ENCODE results near the gene GARIN5A. TPM values are rescaled to one million over a fixed set of nuclear protein-coding genes. Genes with fewer than 3 reads are reported as not detected.

The GARIN5A gene
- total and polyA plus RNA-seq, 2 experiments from 2014 or later: 13.3 to 25.0 TPM

DNA sequence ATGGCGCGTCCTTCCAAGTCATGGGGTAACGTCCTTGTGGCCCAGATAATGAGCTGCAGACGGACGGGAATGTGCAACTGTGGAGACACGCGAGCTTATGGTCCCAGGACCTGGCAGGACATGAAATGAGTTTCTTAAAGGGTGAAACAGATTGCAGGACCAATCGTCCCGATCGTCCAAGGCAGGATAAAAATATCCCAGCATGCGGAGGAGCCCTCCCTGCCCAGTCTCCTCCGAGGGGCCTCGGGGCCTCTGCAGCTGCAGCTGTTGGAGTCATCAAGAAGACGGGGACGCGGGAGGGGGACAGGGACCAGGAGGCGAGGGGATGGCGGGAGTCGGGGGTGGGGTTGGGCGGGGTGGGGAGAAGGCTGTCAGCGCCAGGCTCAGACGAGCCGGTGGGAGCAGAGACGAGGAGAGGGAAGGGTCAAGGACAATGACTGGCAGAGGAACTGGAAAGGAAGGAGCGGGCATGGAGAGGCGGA, 14.4 kb upstream of the GARIN5A start:
- Histone ChIP-seq H3K36me3 (ENCODE audit: insufficient read depth) (peaks cover 6% of the 10 kb centered on the region), H3K79me2 (replicated peaks; ENCODE audit: insufficient read depth) (no peaks in the 10 kb centered on the region), H3K27ac (ENCODE audit: low read depth) (no peak overlapping the region), H3K27me3 (ENCODE audit: insufficient read depth) (peaks cover 93% of the 10 kb centered on the region), H2AFZ (no peak overlapping the region), H3K4me2 (no peak overlapping the region), H4K20me1 (replicated peaks; ENCODE audit: insufficient read depth) (no peaks in the 10 kb centered on the region), H3K4me3 (no peak overlapping the region), H3K9me2 (ENCODE audit: insufficient read depth) (no peaks in the 10 kb centered on the region), H3K4me1 (ENCODE audit: insufficient read depth) (peaks cover 19% of the 10 kb centered on the region; the same call in 1 of the 2 replicates), H3F3A (replicated peaks; ENCODE audit: low read depth) (0 out of 2 replicates have a peak, but pooled peaks cover 4% of the 10 kb centered on the region)
- Mint-ChIP-seq H3K4me3 (no peak overlapping the region), H3K27ac (no peak overlapping the region), H3K36me3 (ENCODE audit: low read depth) (peaks cover 58% of the 10 kb centered on the region), H3K27me3 (ENCODE audit: insufficient read depth, low read depth, poor library complexity) (peaks cover 8% of the 10 kb centered on the region), H3K4me1 (no peaks in the 10 kb centered on the region; the same call in 2 of the 3 replicates), H3K9me3 (peaks cover 100% of the 10 kb centered on the region; the same call in 2 of the 3 replicates)
- DNase-seq (ENCODE audit: low spot score) (no peak), ATAC-seq (no peak)
- no peak for TF ChIP-seq CREB1 (CRISPR knock-in tag; IDR thresholded peaks at IDR 0.05; ENCODE audit: low read depth)

DNA sequence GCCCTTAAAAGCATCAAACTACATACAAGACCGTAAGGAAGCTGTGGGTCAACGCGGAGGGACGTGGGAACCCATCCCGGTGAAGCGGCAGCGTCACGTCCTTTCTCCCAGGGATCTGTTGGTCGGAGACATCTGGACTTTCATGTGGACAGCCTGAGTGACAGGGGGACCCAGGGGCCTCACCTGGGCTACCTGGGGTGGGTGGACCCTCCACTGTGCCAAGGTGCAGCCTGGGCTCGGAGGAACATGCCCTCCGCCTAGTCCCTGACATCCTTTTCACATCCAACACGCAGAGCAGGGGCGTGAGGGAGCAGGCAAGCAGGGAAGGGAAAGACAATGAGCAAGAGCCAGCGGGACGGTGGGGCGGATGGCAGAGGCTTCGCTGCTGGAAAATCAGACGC, 13.8 kb upstream of the GARIN5A start:
- H3F3A ChIP-seq (replicated peaks; ENCODE audit: low read depth): 0 out of 2 replicates have a peak, but pooled peaks cover 4% of the 10 kb centered on the region
- H3K36me3 ChIP-seq (ENCODE audit: insufficient read depth): peaks cover 9% of the 10 kb centered on the region
- no peak overlapping the region for H3K4me2 ChIP-seq
- no peaks in the 10 kb centered on the region for H3K9me2 ChIP-seq (ENCODE audit: insufficient read depth)
- Mint-ChIP-seq H3K36me3 (ENCODE audit: low read depth) (peaks cover 63% of the 10 kb centered on the region), H3K4me3 (no peak overlapping the region), H3K4me1 (no peaks in the 10 kb centered on the region; the same call in 2 of the 3 replicates), H3K9me3 (peaks cover 100% of the 10 kb centered on the region; the same call in 2 of the 3 replicates), H3K27me3 (ENCODE audit: insufficient read depth, low read depth, poor library complexity) (peaks cover 6% of the 10 kb centered on the region), H3K27ac (no peak overlapping the region)
- H3K27ac ChIP-seq (ENCODE audit: low read depth): no peak overlapping the region
- no peaks in the 10 kb centered on the region for H4K20me1 ChIP-seq (replicated peaks; ENCODE audit: insufficient read depth)
- H3K79me2 ChIP-seq (replicated peaks; ENCODE audit: insufficient read depth): no peaks in the 10 kb centered on the region
- no peak overlapping the region for H2AFZ ChIP-seq
- peaks cover 19% of the 10 kb centered on the region; the same call in 1 of the 2 replicates for H3K4me1 ChIP-seq (ENCODE audit: insufficient read depth)
- ATAC-seq (no peak), DNase-seq (ENCODE audit: low spot score) (no peak)
- H3K27me3 ChIP-seq (ENCODE audit: insufficient read depth): peaks cover 87% of the 10 kb centered on the region
- no peak overlapping the region for H3K4me3 ChIP-seq
- no peak for TF ChIP-seq CREB1 (CRISPR knock-in tag; IDR thresholded peaks at IDR 0.05; ENCODE audit: low read depth)
- TF ChIP-seq, protein P1, sequence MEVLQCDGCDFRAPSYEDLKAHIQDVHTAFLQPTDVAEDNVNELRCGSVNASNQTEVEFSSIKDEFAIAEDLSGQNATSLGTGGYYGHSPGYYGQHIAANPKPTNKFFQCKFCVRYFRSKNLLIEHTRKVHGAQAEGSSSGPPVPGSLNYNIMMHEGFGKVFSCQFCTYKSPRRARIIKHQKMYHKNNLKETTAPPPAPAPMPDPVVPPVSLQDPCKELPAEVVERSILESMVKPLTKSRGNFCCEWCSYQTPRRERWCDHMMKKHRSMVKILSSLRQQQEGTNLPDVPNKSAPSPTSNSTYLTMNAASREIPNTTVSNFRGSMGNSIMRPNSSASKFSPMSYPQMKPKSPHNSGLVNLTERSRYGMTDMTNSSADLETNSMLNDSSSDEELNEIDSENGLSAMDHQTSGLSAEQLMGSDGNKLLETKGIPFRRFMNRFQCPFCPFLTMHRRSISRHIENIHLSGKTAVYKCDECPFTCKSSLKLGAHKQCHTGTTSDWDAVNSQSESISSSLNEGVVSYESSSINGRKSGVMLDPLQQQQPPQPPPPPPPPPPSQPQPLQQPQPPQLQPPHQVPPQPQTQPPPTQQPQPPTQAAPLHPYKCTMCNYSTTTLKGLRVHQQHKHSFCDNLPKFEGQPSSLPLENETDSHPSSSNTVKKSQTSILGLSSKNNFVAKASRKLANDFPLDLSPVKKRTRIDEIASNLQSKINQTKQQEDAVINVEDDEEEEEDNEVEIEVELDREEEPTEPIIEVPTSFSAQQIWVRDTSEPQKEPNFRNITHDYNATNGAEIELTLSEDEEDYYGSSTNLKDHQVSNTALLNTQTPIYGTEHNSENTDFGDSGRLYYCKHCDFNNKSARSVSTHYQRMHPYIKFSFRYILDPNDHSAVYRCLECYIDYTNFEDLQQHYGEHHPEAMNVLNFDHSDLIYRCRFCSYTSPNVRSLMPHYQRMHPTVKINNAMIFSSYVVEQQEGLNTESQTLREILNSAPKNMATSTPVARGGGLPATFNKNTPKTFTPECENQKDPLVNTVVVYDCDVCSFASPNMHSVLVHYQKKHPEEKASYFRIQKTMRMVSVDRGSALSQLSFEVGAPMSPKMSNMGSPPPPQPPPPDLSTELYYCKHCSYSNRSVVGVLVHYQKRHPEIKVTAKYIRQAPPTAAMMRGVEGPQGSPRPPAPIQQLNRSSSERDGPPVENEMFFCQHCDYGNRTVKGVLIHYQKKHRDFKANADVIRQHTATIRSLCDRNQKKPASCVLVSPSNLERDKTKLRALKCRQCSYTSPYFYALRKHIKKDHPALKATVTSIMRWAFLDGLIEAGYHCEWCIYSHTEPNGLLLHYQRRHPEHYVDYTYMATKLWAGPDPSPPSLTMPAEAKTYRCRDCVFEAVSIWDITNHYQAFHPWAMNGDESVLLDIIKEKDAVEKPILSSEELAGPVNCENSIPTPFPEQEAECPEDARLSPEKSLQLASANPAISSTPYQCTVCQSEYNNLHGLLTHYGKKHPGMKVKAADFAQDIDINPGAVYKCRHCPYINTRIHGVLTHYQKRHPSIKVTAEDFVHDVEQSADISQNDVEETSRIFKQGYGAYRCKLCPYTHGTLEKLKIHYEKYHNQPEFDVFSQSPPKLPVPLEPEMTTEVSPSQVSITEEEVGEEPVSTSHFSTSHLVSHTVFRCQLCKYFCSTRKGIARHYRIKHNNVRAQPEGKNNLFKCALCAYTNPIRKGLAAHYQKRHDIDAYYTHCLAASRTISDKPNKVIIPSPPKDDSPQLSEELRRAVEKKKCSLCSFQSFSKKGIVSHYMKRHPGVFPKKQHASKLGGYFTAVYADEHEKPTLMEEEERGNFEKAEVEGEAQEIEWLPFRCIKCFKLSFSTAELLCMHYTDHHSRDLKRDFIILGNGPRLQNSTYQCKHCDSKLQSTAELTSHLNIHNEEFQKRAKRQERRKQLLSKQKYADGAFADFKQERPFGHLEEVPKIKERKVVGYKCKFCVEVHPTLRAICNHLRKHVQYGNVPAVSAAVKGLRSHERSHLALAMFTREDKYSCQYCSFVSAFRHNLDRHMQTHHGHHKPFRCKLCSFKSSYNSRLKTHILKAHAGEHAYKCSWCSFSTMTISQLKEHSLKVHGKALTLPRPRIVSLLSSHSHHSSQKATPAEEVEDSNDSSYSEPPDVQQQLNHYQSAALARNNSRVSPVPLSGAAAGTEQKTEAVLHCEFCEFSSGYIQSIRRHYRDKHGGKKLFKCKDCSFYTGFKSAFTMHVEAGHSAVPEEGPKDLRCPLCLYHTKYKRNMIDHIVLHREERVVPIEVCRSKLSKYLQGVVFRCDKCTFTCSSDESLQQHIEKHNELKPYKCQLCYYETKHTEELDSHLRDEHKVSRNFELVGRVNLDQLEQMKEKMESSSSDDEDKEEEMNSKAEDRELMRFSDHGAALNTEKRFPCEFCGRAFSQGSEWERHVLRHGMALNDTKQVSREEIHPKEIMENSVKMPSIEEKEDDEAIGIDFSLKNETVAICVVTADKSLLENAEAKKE (CRISPR knock-in tag; IDR thresholded peaks at IDR 0.05): no peak
- TF ChIP-seq, protein P2, sequence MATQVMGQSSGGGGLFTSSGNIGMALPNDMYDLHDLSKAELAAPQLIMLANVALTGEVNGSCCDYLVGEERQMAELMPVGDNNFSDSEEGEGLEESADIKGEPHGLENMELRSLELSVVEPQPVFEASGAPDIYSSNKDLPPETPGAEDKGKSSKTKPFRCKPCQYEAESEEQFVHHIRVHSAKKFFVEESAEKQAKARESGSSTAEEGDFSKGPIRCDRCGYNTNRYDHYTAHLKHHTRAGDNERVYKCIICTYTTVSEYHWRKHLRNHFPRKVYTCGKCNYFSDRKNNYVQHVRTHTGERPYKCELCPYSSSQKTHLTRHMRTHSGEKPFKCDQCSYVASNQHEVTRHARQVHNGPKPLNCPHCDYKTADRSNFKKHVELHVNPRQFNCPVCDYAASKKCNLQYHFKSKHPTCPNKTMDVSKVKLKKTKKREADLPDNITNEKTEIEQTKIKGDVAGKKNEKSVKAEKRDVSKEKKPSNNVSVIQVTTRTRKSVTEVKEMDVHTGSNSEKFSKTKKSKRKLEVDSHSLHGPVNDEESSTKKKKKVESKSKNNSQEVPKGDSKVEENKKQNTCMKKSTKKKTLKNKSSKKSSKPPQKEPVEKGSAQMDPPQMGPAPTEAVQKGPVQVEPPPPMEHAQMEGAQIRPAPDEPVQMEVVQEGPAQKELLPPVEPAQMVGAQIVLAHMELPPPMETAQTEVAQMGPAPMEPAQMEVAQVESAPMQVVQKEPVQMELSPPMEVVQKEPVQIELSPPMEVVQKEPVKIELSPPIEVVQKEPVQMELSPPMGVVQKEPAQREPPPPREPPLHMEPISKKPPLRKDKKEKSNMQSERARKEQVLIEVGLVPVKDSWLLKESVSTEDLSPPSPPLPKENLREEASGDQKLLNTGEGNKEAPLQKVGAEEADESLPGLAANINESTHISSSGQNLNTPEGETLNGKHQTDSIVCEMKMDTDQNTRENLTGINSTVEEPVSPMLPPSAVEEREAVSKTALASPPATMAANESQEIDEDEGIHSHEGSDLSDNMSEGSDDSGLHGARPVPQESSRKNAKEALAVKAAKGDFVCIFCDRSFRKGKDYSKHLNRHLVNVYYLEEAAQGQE (IDR thresholded peaks at IDR 0.05; ENCODE audit: unreplicated experiment): no peak
- no peak for TF ChIP-seq JUNB (IDR thresholded peaks at IDR 0.05; ENCODE audit: unreplicated experiment)
- no peak for TF ChIP-seq EZH2phosphoT487 (IDR thresholded peaks at IDR 0.05; ENCODE audit: unreplicated experiment)
- TF ChIP-seq, protein P3, sequence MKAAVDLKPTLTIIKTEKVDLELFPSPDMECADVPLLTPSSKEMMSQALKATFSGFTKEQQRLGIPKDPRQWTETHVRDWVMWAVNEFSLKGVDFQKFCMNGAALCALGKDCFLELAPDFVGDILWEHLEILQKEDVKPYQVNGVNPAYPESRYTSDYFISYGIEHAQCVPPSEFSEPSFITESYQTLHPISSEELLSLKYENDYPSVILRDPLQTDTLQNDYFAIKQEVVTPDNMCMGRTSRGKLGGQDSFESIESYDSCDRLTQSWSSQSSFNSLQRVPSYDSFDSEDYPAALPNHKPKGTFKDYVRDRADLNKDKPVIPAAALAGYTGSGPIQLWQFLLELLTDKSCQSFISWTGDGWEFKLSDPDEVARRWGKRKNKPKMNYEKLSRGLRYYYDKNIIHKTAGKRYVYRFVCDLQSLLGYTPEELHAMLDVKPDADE (IDR thresholded peaks at IDR 0.05): no peak
- TF ChIP-seq, protein P4, sequence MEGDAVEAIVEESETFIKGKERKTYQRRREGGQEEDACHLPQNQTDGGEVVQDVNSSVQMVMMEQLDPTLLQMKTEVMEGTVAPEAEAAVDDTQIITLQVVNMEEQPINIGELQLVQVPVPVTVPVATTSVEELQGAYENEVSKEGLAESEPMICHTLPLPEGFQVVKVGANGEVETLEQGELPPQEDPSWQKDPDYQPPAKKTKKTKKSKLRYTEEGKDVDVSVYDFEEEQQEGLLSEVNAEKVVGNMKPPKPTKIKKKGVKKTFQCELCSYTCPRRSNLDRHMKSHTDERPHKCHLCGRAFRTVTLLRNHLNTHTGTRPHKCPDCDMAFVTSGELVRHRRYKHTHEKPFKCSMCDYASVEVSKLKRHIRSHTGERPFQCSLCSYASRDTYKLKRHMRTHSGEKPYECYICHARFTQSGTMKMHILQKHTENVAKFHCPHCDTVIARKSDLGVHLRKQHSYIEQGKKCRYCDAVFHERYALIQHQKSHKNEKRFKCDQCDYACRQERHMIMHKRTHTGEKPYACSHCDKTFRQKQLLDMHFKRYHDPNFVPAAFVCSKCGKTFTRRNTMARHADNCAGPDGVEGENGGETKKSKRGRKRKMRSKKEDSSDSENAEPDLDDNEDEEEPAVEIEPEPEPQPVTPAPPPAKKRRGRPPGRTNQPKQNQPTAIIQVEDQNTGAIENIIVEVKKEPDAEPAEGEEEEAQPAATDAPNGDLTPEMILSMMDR (conservative IDR thresholded peaks at IDR 0.05; ENCODE audit: low read depth in 2 of 2): no peak
- no peak for TF ChIP-seq EZH2 (IDR thresholded peaks at IDR 0.05; ENCODE audit: low read depth, unreplicated experiment)
